Aorta (tissue), 5 donors: ENCODE data around the gene CRTC1. TPM values are rescaled to one million over a fixed set of nuclear protein-coding genes. Genes with fewer than 3 reads are reported as not detected.

Source experiments
- ATAC-seq: fragments of 200-7000 bp; cut with Tn5 transposase; one replicate; pipeline ENCODE4 v1.9.1; 2022; ENCODE audit warnings: moderate library complexity; ENCODE audit not compliant: low FRiP score
- DNase-seq, 2 donors: peaks; one replicate each; pipeline ENCODE4 v3.0.0-alpha.2; 2020
- H3K27ac ChIP-seq, 2 donors: one replicate each; pipeline ENCODE4 v1.5.1; 2013; ENCODE audit warnings: low read length in 2 of 2, mild to moderate bottlenecking in 2 of 2, moderate library complexity in 2 of 2, control low read depth in 1 of 2, inconsistent platforms in 1 of 2, low read depth in 1 of 2
- H3K27me3 ChIP-seq, 2 donors: one replicate each; pipeline ENCODE4 v1.6.1; 2013; ENCODE audit warnings: control low read depth in 1 of 2, low read length in 1 of 2, mild to moderate bottlenecking in 1 of 2, moderate library complexity in 1 of 2; ENCODE audit not compliant: insufficient read depth in 2 of 2, control insufficient read depth in 1 of 2
- H3K36me3 ChIP-seq, 2 donors: one replicate each; pipeline ENCODE4 v1.6.1; 2013; ENCODE audit warnings: control low read depth in 1 of 2, low read length in 1 of 2, mild to moderate bottlenecking in 1 of 2; ENCODE audit not compliant: insufficient read depth in 2 of 2, control insufficient read depth in 1 of 2
- H3K4me1 ChIP-seq, 2 donors: one replicate each; pipeline ENCODE4 v1.6.1; 2013; ENCODE audit warnings: low read length in 2 of 2, control low read depth in 1 of 2, mild to moderate bottlenecking in 1 of 2, moderate library complexity in 1 of 2; ENCODE audit not compliant: insufficient read depth in 2 of 2, control insufficient read depth in 1 of 2
- H3K4me3 ChIP-seq, 2 donors: one replicate each; pipeline ENCODE4 v1.5.1; 2013; ENCODE audit warnings: low read length in 2 of 2, control low read depth in 1 of 2, mild to moderate bottlenecking in 1 of 2
- H3K9me3 ChIP-seq: one replicate; pipeline ENCODE4 v1.6.1; 2013; ENCODE audit warnings: mild to moderate bottlenecking, low read length; ENCODE audit not compliant: control insufficient read depth
- WGBS, 2 donors: extraction: QIAGEN DNeasy Blood & Tissue Kit; methylation state at CpG; one replicate each; pipeline ENCODE4 v1.1.7; 2013; 5-methylcytosine and 5-hydroxymethylcytosine counted together
- intact Hi-C, 2 donors: fragments of 100-400 bp; cut with DNase I; formaldehyde crosslinking; loops; one replicate each; pipeline versions ENCODE4 v1.14.2 to v1.15.0; 2022
- polyA plus RNA-seq, 2 donors: library from polyadenylated mRNA; stranded (reverse); fragments of 200-250 nt; gene quantifications; one replicate each; pipeline ENCODE4 v1.2.3, GENCODE V29; 2013
- total RNA-seq, 2 donors: library from RNA; stranded (reverse); fragmentation: NEBNext Ultra II Directional; extraction: Animal tissue kit (Norgen Biotek cat#: 25700); gene quantifications; one replicate each; pipeline ENCODE4 v1.2.1, GENCODE V29; 2021
- donor health status: healthy with polysubstance abuse.
- donor health status: Bipolar disorder and iron deficiency.
- donor health status: DM: no; HTN: no; CAD: no.
- donor health status: DM: no; HTN: no; CAD: no.
- donor health status: DM: yes; HTN: yes; CAD: no.

Gene CRTC1
- total and polyA plus RNA-seq, 4 donors = 3.6 to 16.5 (median 10.7) TPM

DNA sequence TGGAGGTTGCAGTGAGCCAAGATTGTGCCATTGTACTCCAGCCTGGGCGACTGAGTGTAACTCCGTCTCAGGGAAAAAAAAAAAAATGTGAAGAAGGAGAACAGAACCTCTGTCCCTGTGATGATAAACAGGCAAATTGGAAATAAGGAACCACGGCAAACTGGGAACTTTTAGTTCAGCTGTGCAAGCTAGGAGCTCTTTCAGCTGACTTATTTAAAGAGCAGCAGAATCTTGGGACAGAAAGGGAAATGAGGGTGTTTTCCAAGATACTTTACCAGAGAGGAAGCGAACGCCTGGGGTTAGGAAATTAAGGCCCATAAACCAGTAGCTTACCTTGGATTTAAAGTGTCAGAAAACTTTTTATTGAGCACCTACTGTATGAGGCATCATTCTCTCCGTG is 145.3 kb downstream of the CRTC1 start:
- intact Hi-C loops = no loop called here
- Histone ChIP-seq H3K9me3 (no peaks in the 10 kb centered on the region), H3K4me3 (no peak overlapping the region), H3K4me1 (no peaks in the 10 kb centered on the region), H3K27me3 (no peaks in the 10 kb centered on the region), H3K36me3 (no peaks in the 10 kb centered on the region), H3K27ac (no peak overlapping the region)
- DNase-seq = no peak
- no peak for ATAC-seq
- 46 to 50% methylated on average over 6 of the region's 6 CpGs for WGBS, 2 donors

DNA sequence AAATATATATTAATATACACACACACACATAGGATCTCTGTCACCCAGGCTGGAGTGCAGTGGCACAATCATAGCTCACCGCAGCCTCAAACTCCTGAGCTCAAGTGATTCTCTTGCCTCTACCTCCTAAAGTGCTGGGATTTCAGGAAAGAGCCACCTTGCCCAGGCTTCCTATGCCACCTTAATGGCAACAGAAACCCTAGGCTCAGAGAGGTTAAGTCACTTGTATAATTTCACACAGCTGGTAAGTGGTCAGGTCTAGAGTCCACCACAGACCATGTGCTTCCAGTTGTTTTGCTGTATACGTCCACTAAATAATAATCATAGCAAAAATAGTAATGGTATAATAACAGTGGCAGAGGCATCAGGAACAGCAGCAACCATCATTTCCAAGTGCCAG is 147.0 kb downstream of the CRTC1 start:
- DNase-seq (no peak), ATAC-seq (no peak)
- Histone ChIP-seq H3K4me1 (no peaks in the 10 kb centered on the region), H3K9me3 (no peaks in the 10 kb centered on the region), H3K4me3 (no peak overlapping the region), H3K27ac (no peak overlapping the region), H3K27me3 (no peaks in the 10 kb centered on the region), H3K36me3 (no peaks in the 10 kb centered on the region)
- WGBS, 2 donors = 73 to 85% methylated on average over 2 of the region's 2 CpGs
- intact Hi-C loops = no loop called here

DNA sequence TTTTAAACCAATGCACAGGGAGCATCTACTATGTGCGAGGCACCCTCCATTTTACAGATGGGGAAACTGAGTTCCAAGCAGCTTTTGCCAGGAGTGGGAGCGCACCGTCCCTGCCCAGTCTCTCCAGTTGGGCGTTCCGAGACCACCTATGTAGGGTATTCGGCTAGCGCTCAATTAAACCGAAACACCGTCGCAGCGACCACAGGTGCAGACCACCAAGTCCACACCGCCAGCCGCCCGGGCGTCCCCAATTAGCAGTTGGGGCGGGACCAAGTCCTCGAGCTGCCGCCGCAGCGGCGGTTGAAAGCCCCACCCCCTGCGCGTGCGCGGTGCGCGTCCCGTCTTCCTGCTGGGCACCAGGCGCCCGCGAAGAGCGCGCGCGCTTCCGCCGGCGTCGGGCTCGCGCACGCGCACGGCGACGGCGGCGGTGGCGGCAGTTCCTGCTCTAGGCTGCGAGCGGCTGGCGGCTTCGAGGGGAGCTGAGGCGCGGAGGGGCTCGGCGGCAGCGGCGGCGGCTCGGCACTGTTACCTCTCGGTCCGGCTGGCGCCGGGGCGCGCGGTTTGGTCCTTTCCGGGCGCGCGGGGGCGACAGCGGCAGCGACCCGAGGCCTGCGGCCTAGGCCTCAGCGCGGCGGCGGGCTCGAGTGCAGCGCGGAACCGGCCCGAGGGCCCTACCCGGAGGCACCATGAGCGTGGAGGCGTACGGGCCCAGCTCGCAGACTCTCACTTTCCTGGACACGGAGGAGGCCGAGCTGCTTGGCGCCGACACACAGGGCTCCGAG is 148.2 kb downstream of the CRTC1 start, which contains the start of gene UPF1:
Gene UPF1, plus strand, starts transcription at position 436 of the 782 bp plus-strand sequence. Its CDS starts 251 bp downstream, at position 687.
- intact Hi-C loops = no loop called here
- ATAC-seq (peak; percentile 94), DNase-seq (peak; percentile 97 to 99)
- H3K27me3 ChIP-seq = no peaks in the 10 kb centered on the region
- H3K27ac ChIP-seq = peak within 1 kb of the TSS in 1 of 2 donors; percentile 61
- no peaks in the 10 kb centered on the region for H3K36me3 ChIP-seq
- no peaks in the 10 kb centered on the region for H3K9me3 ChIP-seq
- H3K4me3 ChIP-seq = peak within 1 kb of the TSS; percentile 81 to 93
- 1% methylated on average over 89 to 96 of the region's 96 CpGs for WGBS, 2 donors
- H3K4me1 ChIP-seq = no peaks in the 10 kb centered on the region

Other genes with a start within 250 kb of the CRTC1 start
- 10 to 100 TPM; 42.1 to 86.5 TPM for gene ISYNA1, start 245.5 kb upstream of the CRTC1 start, total RNA-seq
- gene ISYNA1, start 245.5 kb upstream of the CRTC1 start, polyA plus RNA-seq = 100 to 1,000 TPM in 1 of 2 donors, 10 to 100 TPM in 1; 56.0 to 535 TPM
- gene ELL, start 161.6 kb upstream of the CRTC1 start, total RNA-seq = 10 to 100 TPM; 30.0 to 37.9 TPM
- 10 to 100 TPM in 1 of 2 donors, 1 to 10 TPM in 1; 7.3 to 13.1 TPM for gene ELL, start 161.6 kb upstream of the CRTC1 start, polyA plus RNA-seq
- gene FKBP8, start 140.1 kb upstream of the CRTC1 start, total RNA-seq = 100 to 1,000 TPM; 225 to 239 TPM
- gene FKBP8, start 140.1 kb upstream of the CRTC1 start, polyA plus RNA-seq = 100 to 1,000 TPM; 255 to 362 TPM
- 10 to 100 TPM; 85.4 to 92.4 TPM for gene KXD1, start 125.8 kb upstream of the CRTC1 start, total RNA-seq
- 100 to 1,000 TPM in 1 of 2 donors, 10 to 100 TPM in 1; 85.6 to 128 TPM for gene KXD1, start 125.8 kb upstream of the CRTC1 start, polyA plus RNA-seq
- gene UBA52, start 111.8 kb upstream of the CRTC1 start, total RNA-seq = 100 to 1,000 TPM; 750 to 787 TPM
- 1,000 to 10,000 TPM; 1,225 to 1,252 TPM for gene UBA52, start 111.8 kb upstream of the CRTC1 start, polyA plus RNA-seq
- gene REX1BD, start 94.9 kb upstream of the CRTC1 start, total RNA-seq = 10 to 100 TPM; 33.3 to 67.1 TPM
- 100 to 1,000 TPM in 1 of 2 donors, 10 to 100 TPM in 1; 22.9 to 192 TPM for gene REX1BD, start 94.9 kb upstream of the CRTC1 start, polyA plus RNA-seq
- 10 to 100 TPM; 34.3 to 92.5 TPM for gene CRLF1, start 76.9 kb upstream of the CRTC1 start, total RNA-seq
- gene CRLF1, start 76.9 kb upstream of the CRTC1 start, polyA plus RNA-seq = 1,000 to 10,000 TPM in 1 of 2 donors, 100 to 1,000 TPM in 1; 317 to 1,029 TPM
- gene TMEM59L, start 70.8 kb upstream of the CRTC1 start, total RNA-seq = 1 to 10 TPM in 1 of 2 donors, under 1 TPM in 1; 0.97 to 8.9 TPM
- 1 to 10 TPM; 3.0 to 8.5 TPM for gene TMEM59L, start 70.8 kb upstream of the CRTC1 start, polyA plus RNA-seq
- 10 to 100 TPM; 12.1 to 19.2 TPM for gene KLHL26, start 46.7 kb upstream of the CRTC1 start, total RNA-seq
- gene KLHL26, start 46.7 kb upstream of the CRTC1 start, polyA plus RNA-seq = 1 to 10 TPM; 1.9 to 7.1 TPM
- gene COMP, start 107.6 kb downstream of the CRTC1 start, total RNA-seq = 100 to 1,000 TPM in 1 of 2 donors, 10 to 100 TPM in 1; 15.8 to 142 TPM
- 10 to 100 TPM in 1 of 2 donors, 1 to 10 TPM in 1; 9.8 to 14.4 TPM for gene COMP, start 107.6 kb downstream of the CRTC1 start, polyA plus RNA-seq
- gene UPF1, start 148.3 kb downstream of the CRTC1 start, total RNA-seq = 10 to 100 TPM; 53.7 to 75.6 TPM
- gene UPF1, start 148.3 kb downstream of the CRTC1 start, polyA plus RNA-seq = 10 to 100 TPM; 16.5 to 40.4 TPM
- 1 to 10 TPM in 1 of 2 donors, under 1 TPM in 1; 0.49 to 3.3 TPM for gene CERS1, start 212.5 kb downstream of the CRTC1 start, total RNA-seq
- 1 to 10 TPM in 1 of 2 donors, under 1 TPM in 1; 0.51 to 1.3 TPM for gene CERS1, start 212.5 kb downstream of the CRTC1 start, polyA plus RNA-seq
- 100 to 1,000 TPM; 121 to 130 TPM for gene COPE, start 235.7 kb downstream of the CRTC1 start, total RNA-seq
- 100 to 1,000 TPM; 166 to 180 TPM for gene COPE, start 235.7 kb downstream of the CRTC1 start, polyA plus RNA-seq
- gene DDX49, start 236.0 kb downstream of the CRTC1 start, total RNA-seq = 10 to 100 TPM; 25.0 to 32.2 TPM
- 10 to 100 TPM; 38.2 to 51.4 TPM for gene DDX49, start 236.0 kb downstream of the CRTC1 start, polyA plus RNA-seq